ENCODE measurements around the gene UBAP1L. TPM values are rescaled to one million over a fixed set of nuclear protein-coding genes. Genes with fewer than 3 reads are reported as not detected.
"Not testable (repeated sequence)": the region's sequence is repeated elsewhere in the genome, so short reads cannot be mapped to it uniquely, and the experiment has no call there.

UBAP1L gene
- total and polyA plus RNA-seq, 2 experiments from 2014 or later, result 0.43 to 0.89 TPM

DNA sequence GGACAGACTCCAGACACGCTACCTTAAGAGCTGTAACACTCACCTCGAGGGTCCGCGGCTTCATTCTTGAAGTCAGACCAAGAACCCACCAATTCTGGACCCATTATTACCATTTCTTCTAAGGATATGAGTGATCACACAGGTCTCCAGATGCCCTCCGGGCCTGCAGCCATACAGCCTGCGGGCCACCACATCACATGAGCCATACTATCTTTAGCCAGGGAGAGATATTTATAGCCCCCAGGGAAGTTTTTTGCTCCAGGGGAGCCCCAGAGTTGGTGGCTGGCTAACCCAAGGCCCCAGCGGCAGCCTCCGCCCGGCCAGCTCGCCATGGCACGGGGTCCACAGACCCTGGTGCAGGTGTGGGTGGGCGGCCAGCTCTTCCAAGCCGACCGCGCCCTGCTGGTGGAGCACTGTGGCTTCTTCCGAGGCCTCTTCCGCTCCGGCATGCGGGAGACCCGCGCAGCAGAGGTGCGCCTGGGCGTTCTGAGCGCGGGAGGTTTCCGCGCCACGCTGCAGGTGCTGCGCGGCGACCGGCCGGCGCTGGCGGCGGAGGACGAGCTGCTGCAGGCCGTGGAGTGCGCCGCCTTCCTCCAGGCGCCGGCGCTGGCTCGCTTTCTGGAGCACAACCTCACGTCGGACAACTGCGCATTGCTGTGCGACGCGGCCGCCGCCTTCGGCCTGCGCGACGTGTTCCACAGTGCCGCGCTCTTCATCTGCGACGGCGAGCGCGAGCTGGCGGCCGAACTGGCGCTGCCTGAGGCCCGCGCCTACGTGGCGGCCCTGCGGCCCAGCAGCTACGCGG, 38.3 kb downstream of the UBAP1L start, which contains the start of gene KBTBD13:
Gene KBTBD13, plus strand, starts transcription at position 261 of the 805 bp plus-strand sequence. Its CDS starts 70 bp downstream, at position 331.
- 78 to 87% methylated on average over 40 to 57 of the region's 73 CpGs for WGBS, 2 experiments (ENCODE audit: low coverage in 1 of 2, low lambda C conversion rate in 2 of 2, missing lambda C conversion rate in 2 of 2)

DNA sequence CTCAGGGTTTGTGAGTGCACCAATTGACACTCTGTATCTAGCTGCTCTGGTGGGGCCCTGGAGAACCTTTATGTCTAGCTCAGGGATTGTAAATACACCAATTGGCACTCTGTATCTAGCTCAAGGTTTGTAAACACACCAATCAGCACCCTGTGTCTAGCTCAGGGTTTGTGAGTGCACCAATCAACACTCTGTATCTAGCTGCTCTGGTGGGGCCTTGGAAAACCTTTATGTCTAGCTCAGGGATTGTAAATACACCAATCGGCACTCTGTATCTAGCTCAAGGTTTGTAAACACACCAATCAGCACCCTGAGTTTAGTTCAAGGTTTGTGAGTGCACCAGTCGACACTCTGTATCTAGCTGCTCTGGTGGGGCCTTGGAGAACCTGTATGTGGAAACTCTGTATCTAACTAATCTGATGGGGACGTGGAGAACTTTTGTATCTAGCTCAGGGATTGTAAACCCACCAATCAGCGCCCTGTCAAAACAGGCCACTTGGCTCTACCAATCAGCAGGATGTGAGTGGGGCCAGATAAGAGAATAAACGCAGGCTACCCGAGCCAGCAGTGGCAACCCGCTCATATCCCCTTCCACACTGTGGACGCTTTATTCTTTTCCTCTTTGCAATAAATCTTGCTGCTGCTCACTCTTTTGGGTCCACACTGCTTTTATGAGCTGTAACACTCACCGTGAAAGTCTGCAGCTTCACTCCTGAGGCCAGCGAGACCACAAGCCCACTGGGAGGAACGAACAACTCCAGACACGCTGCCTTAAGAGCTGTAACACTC, 39.2 kb downstream of the UBAP1L start:
- H2AFZ ChIP-seq; H3K36me3 ChIP-seq (ENCODE audit: low read depth); H3K9me3 ChIP-seq (ENCODE audit: low read depth); H3K79me2 ChIP-seq (ENCODE audit: insufficient read depth); H3K27ac ChIP-seq; H3K27me3 ChIP-seq (replicated peaks; ENCODE audit: insufficient read depth); DNase-seq; H3K4me3 ChIP-seq; H3K9ac ChIP-seq; H4K20me1 ChIP-seq (ENCODE audit: insufficient read depth); H3K4me2 ChIP-seq (ENCODE audit: unreplicated experiment); H3F3A ChIP-seq (ENCODE audit: insufficient read depth); H3K9me2 ChIP-seq (ENCODE audit: insufficient read depth); in situ Hi-C loops (cut with MboI): not testable (repeated sequence)
- 94 to 96% methylated on average over 12 of the region's 12 CpGs for WGBS, 2 experiments (ENCODE audit: low coverage in 1 of 2, low lambda C conversion rate in 2 of 2, missing lambda C conversion rate in 2 of 2)
- peaks cover 10% of the 10 kb centered on the region for H3K4me1 ChIP-seq (ENCODE audit: insufficient read depth)

More for the DNA sequence above, 38.3 kb downstream of the UBAP1L start, which contains the start of gene KBTBD13:
- in situ Hi-C loops (cut with MboI), result no loop called here
- Histone ChIP-seq H3K27me3 (replicated peaks; ENCODE audit: insufficient read depth) (peaks cover 9% of the 10 kb centered on the region; the same call in 1 of the 2 replicates), H3K4me1 (ENCODE audit: insufficient read depth) (peaks cover 7% of the 10 kb centered on the region), H2AFZ (no peak within 1 kb of the TSS), H3K9me2 (ENCODE audit: insufficient read depth) (no peaks in the 10 kb centered on the region), H3K36me3 (ENCODE audit: low read depth) (no peaks in the 10 kb centered on the region), H3K4me2 (ENCODE audit: unreplicated experiment) (no peak within 1 kb of the TSS), H3K27ac (no peak within 1 kb of the TSS), H3K4me3 (no peak within 1 kb of the TSS), H4K20me1 (ENCODE audit: insufficient read depth) (no peaks in the 10 kb centered on the region), H3K79me2 (ENCODE audit: insufficient read depth) (no peaks in the 10 kb centered on the region), H3K9ac (no peak within 1 kb of the TSS), H3F3A (ENCODE audit: insufficient read depth) (no peaks in the 10 kb centered on the region), H3K9me3 (ENCODE audit: low read depth) (no peaks in the 10 kb centered on the region)
- TF ChIP-seq EZH2phosphoT487 (IDR thresholded peaks at IDR 0.05; ENCODE audit: insufficient read depth, low read depth) (no peak), EZH2 (IDR thresholded peaks at IDR 0.05; ENCODE audit: insufficient read depth, poor library complexity, severe bottlenecking) (no peak)
- DNase-seq, result no peak

DNA sequence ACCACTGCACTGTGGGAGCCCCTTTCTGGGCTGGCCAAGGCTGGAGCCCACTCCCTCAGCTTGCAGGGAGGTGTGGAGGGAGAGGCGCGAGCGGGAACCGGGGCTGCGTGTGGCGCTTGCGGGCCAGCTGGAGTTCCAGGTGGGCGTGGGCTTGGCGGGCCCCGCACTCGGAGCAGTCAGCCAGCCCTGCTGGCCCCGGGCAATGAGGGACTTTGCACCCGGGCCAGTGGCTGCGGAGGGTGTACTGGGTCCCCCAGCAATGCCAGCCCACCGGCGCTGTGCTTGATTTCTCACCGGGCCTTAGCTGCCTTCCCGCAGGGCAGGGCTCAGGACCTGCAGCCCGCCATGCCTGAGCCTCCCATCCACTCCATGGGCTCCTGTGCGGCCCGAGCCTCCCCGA, 40.1 kb downstream of the UBAP1L start:
- H3F3A ChIP-seq (ENCODE audit: insufficient read depth); H3K36me3 ChIP-seq (ENCODE audit: low read depth); H3K9me3 ChIP-seq (ENCODE audit: low read depth); H3K79me2 ChIP-seq (ENCODE audit: insufficient read depth); in situ Hi-C loops (cut with MboI); H3K4me2 ChIP-seq (ENCODE audit: unreplicated experiment); H3K4me3 ChIP-seq; H3K9me2 ChIP-seq (ENCODE audit: insufficient read depth); H2AFZ ChIP-seq; H4K20me1 ChIP-seq (ENCODE audit: insufficient read depth); H3K27ac ChIP-seq; H3K27me3 ChIP-seq (replicated peaks; ENCODE audit: insufficient read depth); DNase-seq; H3K9ac ChIP-seq: not testable (repeated sequence)
- peaks cover 15% of the 10 kb centered on the region for H3K4me1 ChIP-seq (ENCODE audit: insufficient read depth)
- 92 to 95% methylated on average over 12 to 20 of the region's 22 CpGs for WGBS, 2 experiments (ENCODE audit: low coverage in 1 of 2, low lambda C conversion rate in 2 of 2, missing lambda C conversion rate in 2 of 2)

DNA sequence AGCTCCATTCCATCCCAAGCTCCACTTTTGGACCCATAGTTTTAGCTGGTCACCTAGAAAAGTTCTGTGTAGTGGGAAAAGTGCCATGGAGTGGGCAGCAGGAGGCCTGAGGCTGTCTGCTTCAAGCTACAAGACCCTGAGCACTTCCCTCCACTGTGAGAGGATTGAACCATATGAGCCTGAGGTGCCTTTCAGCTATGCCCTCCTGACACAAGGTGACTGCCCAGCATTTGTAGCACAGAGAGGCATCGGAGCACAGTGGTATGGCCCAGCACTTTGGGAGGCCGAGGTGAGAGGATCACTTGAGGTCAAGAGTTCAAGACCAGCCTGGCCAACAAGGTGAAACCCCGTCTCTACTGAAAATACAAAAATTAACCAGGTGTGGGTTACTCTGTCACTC, 42.4 kb downstream of the UBAP1L start:
- WGBS, 2 experiments (ENCODE audit: low coverage in 1 of 2, low lambda C conversion rate in 2 of 2, missing lambda C conversion rate in 2 of 2), result 87 to 88% methylated on average over 3 of the region's 3 CpGs
- H3K27me3 ChIP-seq (replicated peaks; ENCODE audit: insufficient read depth), result 0 out of 2 replicates have a peak, but pooled peaks cover under 1% of the 10 kb centered on the region
- no peaks in the 10 kb centered on the region for H3K36me3 ChIP-seq (ENCODE audit: low read depth)
- peaks cover 35% of the 10 kb centered on the region for H3K4me1 ChIP-seq (ENCODE audit: insufficient read depth)
- no peak overlapping the region for H3K27ac ChIP-seq
- no peaks in the 10 kb centered on the region for H3K79me2 ChIP-seq (ENCODE audit: insufficient read depth)
- H3K4me2 ChIP-seq (ENCODE audit: unreplicated experiment), result no peak overlapping the region
- H3K9ac ChIP-seq, result no peak overlapping the region
- no peaks in the 10 kb centered on the region for H3K9me3 ChIP-seq (ENCODE audit: low read depth)
- H2AFZ ChIP-seq, result no peak overlapping the region
- in situ Hi-C loops (cut with MboI), result no loop called here
- no peak overlapping the region for H3K4me3 ChIP-seq
- H3F3A ChIP-seq (ENCODE audit: insufficient read depth), result peaks cover 22% of the 10 kb centered on the region
- H3K9me2 ChIP-seq (ENCODE audit: insufficient read depth), result no peaks in the 10 kb centered on the region
- no peak for DNase-seq
- TF ChIP-seq EZH2phosphoT487 (IDR thresholded peaks at IDR 0.05; ENCODE audit: insufficient read depth, low read depth), result no peak
- no peak for TF ChIP-seq EZH2 (IDR thresholded peaks at IDR 0.05; ENCODE audit: insufficient read depth, poor library complexity, severe bottlenecking)
- no peaks in the 10 kb centered on the region for H4K20me1 ChIP-seq (ENCODE audit: insufficient read depth)
